ENCODE measurements around the gene DDX41. TPM values are rescaled to one million over a fixed set of nuclear protein-coding genes. Genes with fewer than 3 reads are reported as not detected.

DDX41 gene
- total and polyA plus RNA-seq, 2 donors (not counting 1 experiment from before 2014, with no cell fraction given) = 110 to 168 TPM

DNA sequence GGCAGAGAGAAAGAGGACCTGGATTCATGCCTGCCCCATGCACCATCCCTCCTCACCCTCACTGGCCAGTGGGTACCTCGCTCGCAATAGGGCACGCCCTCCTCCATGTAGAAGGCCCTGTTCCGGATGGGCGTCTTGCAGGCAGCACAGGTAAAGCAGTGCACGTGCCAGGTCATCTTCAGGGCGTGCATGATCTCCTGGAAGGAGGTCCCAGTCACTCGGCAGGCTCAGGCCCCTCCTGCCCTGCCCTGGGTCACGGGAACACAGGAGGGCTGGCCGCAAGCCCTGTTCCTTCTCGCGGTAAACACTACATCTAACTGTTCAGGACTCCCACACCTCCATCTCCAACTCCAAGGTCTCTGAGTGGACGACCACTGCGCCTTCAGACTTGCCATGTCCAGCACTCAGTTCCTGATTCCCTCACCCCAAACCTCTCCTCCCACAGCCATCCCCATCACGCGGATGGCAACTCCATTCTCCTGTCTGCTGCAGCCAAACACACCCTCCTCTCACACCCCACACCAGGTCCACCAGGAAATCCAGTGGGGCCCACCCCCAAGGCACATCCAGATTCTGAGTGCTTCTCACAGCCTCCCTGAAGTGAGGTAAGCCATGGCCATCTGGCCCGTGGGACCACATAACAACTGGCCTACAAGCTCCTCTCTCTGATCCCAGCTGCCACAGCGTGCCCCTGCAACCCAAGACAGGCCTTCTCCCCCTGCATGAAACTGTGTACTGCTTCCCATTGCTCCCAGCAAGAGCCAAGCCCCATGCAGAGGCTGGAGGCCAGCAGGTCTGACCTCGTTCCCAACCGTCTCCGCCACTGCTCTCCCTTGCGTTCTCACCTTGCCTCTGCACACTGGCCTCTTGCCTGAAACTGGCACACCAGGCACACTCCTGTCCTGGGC lies 32.5 kb downstream of the DDX41 start:
- no peak for DNase-seq
- Histone ChIP-seq H3K9ac (ENCODE audit: low read length) (no peak overlapping the region), H3K36me3 (replicated peaks in 1 of 2; ENCODE audit: control extremely low read depth in 1 of 2, control insufficient read depth in 1 of 2, extremely low read depth in 1 of 2, insufficient read depth in 2 of 2, low read length in 1 of 2) (peaks cover 0 to 8% of the 10 kb centered on the region in 2 experiments), H2AFZ (ENCODE audit: insufficient read depth, low read depth, low read length, poor library complexity, severe bottlenecking) (no peak overlapping the region), H3K9me3 (ENCODE audit: control extremely low read depth in 1 of 3, control insufficient read depth in 2 of 3, insufficient read depth in 1 of 3, low read length in 2 of 3) (no peaks in the 10 kb centered on the region), H3K27ac (ENCODE audit: low read length in 2 of 2) (no peak overlapping the region), H3K4me2 (replicated peaks; ENCODE audit: low read depth, low read length, poor library complexity, severe bottlenecking) (no peak overlapping the region), H4K20me1 (ENCODE audit: control insufficient read depth, insufficient read depth, low read length, poor library complexity, severe bottlenecking) (no peaks in the 10 kb centered on the region), H3K27me3 (replicated peaks in 1 of 4; ENCODE audit: control extremely low read depth in 1 of 4, control insufficient read depth in 3 of 4, insufficient read depth in 4 of 4, low read length in 3 of 4) (no peaks in the 10 kb centered on the region), H3K79me2 (ENCODE audit: control insufficient read depth, insufficient read depth, low read length) (no peaks in the 10 kb centered on the region), H3K4me3 (ENCODE audit: control extremely low read depth in 1 of 5, extremely low read depth in 1 of 5, insufficient read depth in 1 of 5, low read depth in 2 of 5, low read length in 4 of 5) (no peak overlapping the region), H3K4me1 (ENCODE audit: control insufficient read depth in 2 of 2, insufficient read depth in 2 of 2, low read length in 2 of 2) (peaks cover 8% of the 10 kb centered on the region in 2 donors)
- TF ChIP-seq EZH2 (IDR thresholded peaks at IDR 0.05; ENCODE audit: borderline replicate concordance, insufficient read depth, low read depth, low read length, poor library complexity, severe bottlenecking) (no peak), CTCF (IDR thresholded peaks at IDR 0.05) (no peak)
- POLR2A ChIA-PET = interaction anchor here (0.5 kb wide), 1 partner anchor 10 kb away, joined by 5 read pairs; no protein-coding TSS in a partner anchor
- Mint-ChIP-seq H3K27me3 (no peaks in the 10 kb centered on the region), H3K9me3 (ENCODE audit: insufficient read depth) (no peaks in the 10 kb centered on the region), H3K4me3 (no peak overlapping the region), H3K27ac (no peak overlapping the region), H3K4me1 (peaks cover 9% of the 10 kb centered on the region)
- no peak for ATAC-seq (ENCODE audit: low read depth)
- CTCF ChIA-PET = no interaction called here
- intact Hi-C loops (cut with micrococcal nuclease) = no loop called here
- WGBS (ENCODE audit: insufficient coverage) = 99% methylated on average over 21 of the region's 22 CpGs

DNA sequence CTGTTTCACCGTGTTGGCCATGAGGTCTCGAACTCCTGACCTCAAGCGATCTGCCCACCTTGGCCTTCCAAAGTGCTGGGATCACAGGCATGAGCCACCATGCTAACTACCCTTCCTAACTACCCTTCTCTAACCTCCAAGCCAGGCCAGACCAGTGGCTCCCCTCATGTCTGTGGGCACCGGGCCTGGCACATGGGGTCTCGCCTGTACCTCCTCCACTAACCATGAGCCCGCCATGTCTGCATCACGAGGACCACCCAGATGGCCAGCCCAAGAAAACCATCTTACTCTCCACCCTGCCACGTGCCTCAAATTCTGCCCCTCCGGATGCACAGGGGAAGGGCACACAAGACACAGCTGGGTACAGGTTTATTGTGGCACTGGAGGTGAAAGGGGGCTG lies 33.7 kb downstream of the DDX41 start:
- Histone ChIP-seq H3K9me3 (ENCODE audit: control extremely low read depth in 1 of 3, control insufficient read depth in 2 of 3, insufficient read depth in 1 of 3, low read length in 2 of 3) (no peaks in the 10 kb centered on the region), H3K4me3 (ENCODE audit: control extremely low read depth in 1 of 5, extremely low read depth in 1 of 5, insufficient read depth in 1 of 5, low read depth in 2 of 5, low read length in 4 of 5) (no peak overlapping the region), H2AFZ (ENCODE audit: insufficient read depth, low read depth, low read length, poor library complexity, severe bottlenecking) (no peak overlapping the region), H3K4me2 (replicated peaks; ENCODE audit: low read depth, low read length, poor library complexity, severe bottlenecking) (no peak overlapping the region), H3K79me2 (ENCODE audit: control insufficient read depth, insufficient read depth, low read length) (no peaks in the 10 kb centered on the region), H4K20me1 (ENCODE audit: control insufficient read depth, insufficient read depth, low read length, poor library complexity, severe bottlenecking) (no peaks in the 10 kb centered on the region), H3K4me1 (ENCODE audit: control insufficient read depth in 2 of 2, insufficient read depth in 2 of 2, low read length in 2 of 2) (peaks cover 14 to 19% of the 10 kb centered on the region in 2 donors), H3K27me3 (replicated peaks in 1 of 4; ENCODE audit: control extremely low read depth in 1 of 4, control insufficient read depth in 3 of 4, insufficient read depth in 4 of 4, low read length in 3 of 4) (no peaks in the 10 kb centered on the region), H3K27ac (ENCODE audit: low read length in 2 of 2) (no peak overlapping the region), H3K36me3 (replicated peaks in 1 of 2; ENCODE audit: control extremely low read depth in 1 of 2, control insufficient read depth in 1 of 2, extremely low read depth in 1 of 2, insufficient read depth in 2 of 2, low read length in 1 of 2) (peaks cover 0 to 8% of the 10 kb centered on the region in 2 experiments), H3K9ac (ENCODE audit: low read length) (no peak overlapping the region)
- ATAC-seq (ENCODE audit: low read depth) (no peak), DNase-seq (no peak)
- H3K27ac Mint-ChIP-seq = no peak overlapping the region
- ChIA-PET CTCF (interaction anchor here (0.6 kb wide), 1 partner anchor 51 kb away, joined by 4 read pairs; no protein-coding TSS in a partner anchor), POLR2A (no interaction called here)
- no peaks in the 10 kb centered on the region for H3K9me3 Mint-ChIP-seq (ENCODE audit: insufficient read depth)
- TF ChIP-seq EZH2 (IDR thresholded peaks at IDR 0.05; ENCODE audit: borderline replicate concordance, insufficient read depth, low read depth, low read length, poor library complexity, severe bottlenecking) (no peak), CTCF (IDR thresholded peaks at IDR 0.05) (no peak)
- intact Hi-C loops (cut with micrococcal nuclease) = no loop called here
- WGBS (ENCODE audit: insufficient coverage) = 94% methylated on average over 8 of the region's 9 CpGs
- no peak overlapping the region for H3K4me3 Mint-ChIP-seq
- H3K27me3 Mint-ChIP-seq = no peaks in the 10 kb centered on the region
- peaks cover 17% of the 10 kb centered on the region for H3K4me1 Mint-ChIP-seq

All from B cell (primary cell).